Thyroid gland (tissue), 4 donors: ENCODE data around the gene FSTL1.

Experiments
- POLR2A ChIP-seq, 2 donors: fragments of 450-650 bp; IDR thresholded peaks; one replicate each; pipeline ENCODE4 v1.6.1; 2017; ENCODE audit warnings: antibody characterized with exemption in 2 of 2, mild to moderate bottlenecking in 2 of 2, moderate library complexity in 1 of 2
- TF ChIP-seq, protein P1 (sequence below), 6 experiments: fragments of 200-600 bp in 3 of 6; fragments of 450-650 bp in 3 of 6; sonication (generic) in 3 of 6; IDR thresholded peaks; one replicate each; pipeline ENCODE4 v1.5.1; 2016 to 2019; ENCODE audit warnings: antibody characterized with exemption in 6 of 6, mild to moderate bottlenecking in 2 of 6, inconsistent platforms in 1 of 6, moderate library complexity in 1 of 6

DNA sequence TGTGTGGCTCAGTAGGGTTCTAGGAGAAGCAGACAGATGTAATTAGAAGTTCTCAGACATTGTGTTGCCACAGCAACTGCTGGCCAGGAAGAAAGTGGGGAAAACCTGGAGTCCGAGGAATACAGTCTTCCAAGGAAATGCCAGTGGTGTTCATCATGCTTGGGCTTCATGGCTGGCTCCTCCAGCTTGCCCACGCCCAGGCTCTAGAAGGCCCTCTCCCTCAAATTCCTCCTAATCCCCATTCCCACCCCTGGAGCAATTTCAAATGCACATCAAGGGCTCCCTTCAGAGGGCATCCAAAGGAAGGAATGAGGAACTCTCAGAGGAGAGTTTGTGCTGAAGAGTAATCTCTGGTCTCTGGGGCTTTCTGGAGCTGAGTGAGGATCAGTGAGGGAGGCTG is 21.9 kb downstream of the FSTL1 start:
- TF ChIP-seq POLR2A (IDR thresholded peaks at IDR 0.05): no peak
- TF ChIP-seq, protein P1, sequence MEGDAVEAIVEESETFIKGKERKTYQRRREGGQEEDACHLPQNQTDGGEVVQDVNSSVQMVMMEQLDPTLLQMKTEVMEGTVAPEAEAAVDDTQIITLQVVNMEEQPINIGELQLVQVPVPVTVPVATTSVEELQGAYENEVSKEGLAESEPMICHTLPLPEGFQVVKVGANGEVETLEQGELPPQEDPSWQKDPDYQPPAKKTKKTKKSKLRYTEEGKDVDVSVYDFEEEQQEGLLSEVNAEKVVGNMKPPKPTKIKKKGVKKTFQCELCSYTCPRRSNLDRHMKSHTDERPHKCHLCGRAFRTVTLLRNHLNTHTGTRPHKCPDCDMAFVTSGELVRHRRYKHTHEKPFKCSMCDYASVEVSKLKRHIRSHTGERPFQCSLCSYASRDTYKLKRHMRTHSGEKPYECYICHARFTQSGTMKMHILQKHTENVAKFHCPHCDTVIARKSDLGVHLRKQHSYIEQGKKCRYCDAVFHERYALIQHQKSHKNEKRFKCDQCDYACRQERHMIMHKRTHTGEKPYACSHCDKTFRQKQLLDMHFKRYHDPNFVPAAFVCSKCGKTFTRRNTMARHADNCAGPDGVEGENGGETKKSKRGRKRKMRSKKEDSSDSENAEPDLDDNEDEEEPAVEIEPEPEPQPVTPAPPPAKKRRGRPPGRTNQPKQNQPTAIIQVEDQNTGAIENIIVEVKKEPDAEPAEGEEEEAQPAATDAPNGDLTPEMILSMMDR (IDR thresholded peaks at IDR 0.05): no peak
